Iris pigment epithelial cell (primary cell): Measurements from ENCODE around the gene FADS2.

Experiments used
- DNase-seq: peaks from one replicate; pipeline ENCODE4 v3.0.0-alpha.2; 2011; ENCODE audit warnings: low read depth

Gene FADS2

DNA sequence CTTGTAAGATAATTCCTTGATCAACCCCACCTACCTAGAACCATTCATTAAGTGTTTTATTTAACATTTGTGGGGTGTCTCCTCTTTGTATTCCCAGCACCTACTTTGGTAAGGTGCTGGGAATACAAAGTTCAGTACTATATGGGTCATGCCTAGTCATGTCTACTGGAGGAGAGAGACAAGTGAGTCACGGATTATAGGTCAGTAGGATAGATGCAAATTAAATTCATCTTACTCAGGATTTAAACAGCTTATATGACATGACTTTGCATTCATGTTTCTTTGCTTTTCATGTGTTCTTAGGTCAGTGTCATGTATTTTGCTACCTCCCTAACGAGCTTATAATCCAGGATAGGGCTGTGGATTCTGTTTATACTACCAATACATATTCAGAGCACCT lies 7.9 kb upstream of the FADS2 start:
- DNase-seq = peak; percentile 81

DNA sequence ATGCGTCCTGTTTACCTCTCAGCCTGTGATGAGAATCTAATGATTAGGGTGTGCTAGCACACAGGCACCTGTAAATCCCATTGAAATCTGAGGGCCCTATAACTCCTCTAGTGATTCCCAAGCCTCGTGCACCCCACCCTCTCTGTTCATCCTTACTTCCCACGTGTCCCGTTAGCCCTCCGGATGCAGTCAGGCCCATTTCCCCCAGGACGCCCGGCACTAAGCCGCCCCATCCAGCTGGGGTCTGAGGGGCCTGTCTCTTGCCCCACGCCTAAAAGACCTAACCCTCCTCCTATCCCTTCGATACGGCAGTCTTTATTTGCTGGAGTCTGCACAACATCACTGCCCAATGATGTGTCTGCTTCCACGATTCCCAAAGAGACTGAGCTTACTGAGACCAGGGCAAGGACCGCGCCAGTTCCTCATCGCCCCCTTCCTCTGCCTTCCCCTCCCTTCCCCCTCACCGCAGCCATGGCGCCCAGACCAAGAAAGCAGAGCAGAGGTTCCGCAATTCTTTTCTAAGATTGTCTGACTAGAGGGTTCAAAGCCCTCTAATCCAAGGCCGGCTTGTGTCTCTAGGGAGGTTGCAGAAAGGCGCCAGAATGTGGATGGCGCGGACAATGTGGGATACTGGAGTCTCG lies 1.1 kb upstream of the FADS2 start:
- no peak for DNase-seq

GRCh38 chr11:61828379-61828628 lies 204 bp downstream of the FADS2 start:
- no peak for DNase-seq

GRCh38 chr11:61828629-61829407 lies 718 bp downstream of the FADS2 start:
- peak; percentile 76 for DNase-seq

GRCh38 chr11:61829806-61830205 lies 1.7 kb downstream of the FADS2 start:
- no peak for DNase-seq

DNA sequence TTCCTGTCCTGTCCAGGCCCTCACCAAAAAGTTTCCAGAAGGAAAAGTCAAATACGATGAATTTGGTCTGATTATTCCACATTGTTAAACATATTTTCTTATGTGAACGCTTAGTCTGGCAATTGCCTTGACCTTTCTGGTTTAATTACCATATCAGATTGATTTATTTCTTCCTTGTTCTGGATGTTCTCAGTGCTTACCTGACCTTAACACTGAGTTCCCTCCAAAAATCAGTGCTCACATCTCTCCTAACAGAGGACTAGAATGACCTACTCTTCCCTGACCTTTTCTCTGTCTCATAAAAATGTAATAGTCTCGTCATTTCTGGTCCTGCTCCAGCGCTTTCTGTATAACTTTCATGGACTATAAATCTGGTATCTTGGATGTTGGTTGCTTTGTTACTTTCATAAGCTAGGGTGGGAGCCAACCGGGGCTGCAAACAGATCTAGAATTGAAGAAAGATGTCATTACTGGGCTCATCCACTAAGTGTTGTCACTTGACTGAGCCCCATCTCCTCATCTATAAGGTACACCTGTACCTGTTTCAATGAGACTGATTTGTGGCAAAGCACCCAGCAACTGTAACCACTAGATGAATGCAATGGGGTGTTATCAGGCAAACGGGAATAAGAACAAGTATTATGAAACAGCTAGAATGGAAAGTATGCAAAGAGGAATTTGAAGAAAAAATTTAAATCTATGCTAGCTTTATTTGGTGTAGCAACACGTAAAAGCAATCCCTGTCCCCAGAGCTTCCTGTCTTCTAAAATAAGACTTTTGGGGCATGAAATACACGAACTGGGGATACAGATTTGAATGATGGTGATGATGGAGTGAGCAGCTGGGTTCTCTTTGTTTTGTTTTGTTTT lies 2.4 kb downstream of the FADS2 start:
- peak; percentile 63 for DNase-seq

- no peak for DNase-seq
Observed at GRCh38 chr11:61832207-61832606, 4.1 kb downstream of the FADS2 start.

DNA sequence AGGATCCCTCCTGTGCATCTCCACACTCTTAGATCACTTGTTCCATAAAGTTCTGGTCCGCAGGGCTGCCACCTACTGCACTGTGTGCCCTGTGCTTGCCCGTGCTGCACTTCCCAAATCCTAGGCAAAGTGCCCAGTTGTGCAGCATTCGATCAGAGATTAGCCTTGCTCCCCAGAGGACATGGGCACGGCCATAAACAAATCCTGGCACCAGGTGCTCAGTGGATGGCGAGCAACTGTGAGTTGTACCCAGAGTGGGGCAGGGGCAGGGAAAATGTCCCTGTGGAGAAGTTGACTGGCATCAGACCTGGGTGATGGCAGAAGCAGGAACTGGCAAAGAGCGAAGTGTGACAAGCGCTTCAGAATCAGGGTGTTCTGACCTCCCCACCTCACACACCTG lies 4.7 kb downstream of the FADS2 start:
- DNase-seq = no peak

DNA sequence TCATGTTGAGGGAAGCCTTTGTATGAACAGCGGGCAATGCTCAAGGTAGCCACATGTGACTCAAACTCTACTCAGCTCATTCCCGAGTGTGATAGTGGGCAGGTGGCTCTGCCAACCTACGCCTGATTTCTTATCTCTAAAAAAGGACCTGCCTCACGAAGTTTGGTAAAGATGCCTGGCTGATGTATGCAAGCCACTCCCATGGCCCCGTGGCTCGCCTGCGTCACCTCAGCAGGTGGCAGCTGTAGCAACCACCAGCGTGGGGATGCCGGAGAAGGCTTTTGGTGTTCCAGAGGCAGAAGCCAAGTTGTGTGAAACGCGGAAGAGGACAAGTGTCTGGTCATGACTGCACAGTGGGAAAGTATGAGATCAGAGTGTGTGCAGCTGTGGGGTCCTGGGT lies 5.4 kb downstream of the FADS2 start:
- DNase-seq = no peak

DNA sequence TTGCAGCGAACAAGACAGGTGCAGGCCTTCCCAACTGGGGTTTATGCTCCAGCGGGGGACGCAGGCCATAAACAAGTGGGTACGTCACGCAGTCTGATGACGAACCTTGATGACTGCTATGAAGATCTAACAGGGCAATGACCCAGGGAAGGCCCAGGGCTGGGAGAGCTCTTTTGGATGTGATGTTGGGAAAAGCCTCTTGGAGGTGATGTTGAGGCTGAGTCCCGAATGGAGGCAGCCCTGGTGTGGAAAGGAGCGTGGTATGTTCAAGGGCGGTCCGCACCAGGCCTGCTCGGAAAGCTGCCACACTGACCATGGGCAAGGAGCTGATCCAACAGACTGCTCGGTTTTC lies 5.8 kb downstream of the FADS2 start:
- DNase-seq = no peak

DNA sequence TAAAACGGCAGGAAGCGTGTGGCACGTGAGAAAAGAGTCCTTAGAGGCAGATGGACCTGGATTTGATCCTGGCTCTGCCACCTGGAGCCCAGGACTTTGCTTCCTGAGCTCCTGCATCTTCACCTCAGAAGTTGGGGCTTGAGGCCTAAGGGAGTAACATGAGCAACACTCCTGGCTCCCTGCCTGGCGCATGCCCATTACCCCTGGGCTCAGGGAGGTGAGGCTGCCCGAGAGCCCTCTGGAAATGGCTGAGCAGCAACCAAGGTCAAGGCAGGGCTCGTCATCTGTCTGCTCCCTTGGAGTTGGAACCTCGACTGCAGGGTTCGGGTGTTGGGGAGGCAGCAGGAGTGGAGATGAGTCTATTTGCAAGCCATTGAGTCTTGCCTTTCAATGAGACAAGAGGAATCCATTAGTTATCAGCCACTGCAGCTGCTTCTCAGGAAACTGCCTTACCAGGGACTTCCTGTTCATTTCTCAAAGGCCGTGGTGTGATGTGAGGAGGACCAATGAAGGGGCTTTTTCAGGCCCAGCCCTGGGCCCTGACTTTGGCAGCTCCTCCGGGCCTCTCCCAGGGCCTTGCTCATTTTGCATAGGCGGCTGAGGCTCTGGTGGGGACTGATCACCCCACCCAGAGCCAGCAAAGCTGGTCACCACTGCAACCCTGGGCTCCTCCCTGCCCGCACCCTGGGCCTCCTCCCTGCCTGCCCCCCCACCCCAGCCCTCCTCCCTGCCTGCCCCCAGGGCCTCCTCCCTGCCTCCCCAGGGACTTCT lies 6.4 kb downstream of the FADS2 start:
- peak; percentile 81 for DNase-seq

DNA sequence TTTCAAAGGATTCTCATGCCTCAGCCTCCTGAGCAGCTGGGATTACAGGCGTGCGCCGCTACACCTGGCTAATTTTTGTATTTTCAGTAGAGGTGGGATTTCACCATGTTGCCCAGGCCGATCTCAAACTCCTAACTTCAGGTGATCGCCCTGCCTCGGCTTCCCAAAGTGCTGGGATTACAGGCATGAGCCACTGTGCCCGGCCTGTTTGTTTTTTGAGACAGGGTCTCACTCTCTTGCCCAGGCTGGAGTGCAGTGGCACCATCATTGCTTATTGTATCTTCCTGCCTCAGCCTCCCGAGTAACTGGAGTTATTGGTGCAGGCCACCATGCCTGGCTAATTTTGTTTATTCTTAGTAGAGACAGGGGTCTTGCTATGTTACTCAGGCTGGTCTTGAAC lies 8.1 kb downstream of the FADS2 start:
- DNase-seq = no peak

DNA sequence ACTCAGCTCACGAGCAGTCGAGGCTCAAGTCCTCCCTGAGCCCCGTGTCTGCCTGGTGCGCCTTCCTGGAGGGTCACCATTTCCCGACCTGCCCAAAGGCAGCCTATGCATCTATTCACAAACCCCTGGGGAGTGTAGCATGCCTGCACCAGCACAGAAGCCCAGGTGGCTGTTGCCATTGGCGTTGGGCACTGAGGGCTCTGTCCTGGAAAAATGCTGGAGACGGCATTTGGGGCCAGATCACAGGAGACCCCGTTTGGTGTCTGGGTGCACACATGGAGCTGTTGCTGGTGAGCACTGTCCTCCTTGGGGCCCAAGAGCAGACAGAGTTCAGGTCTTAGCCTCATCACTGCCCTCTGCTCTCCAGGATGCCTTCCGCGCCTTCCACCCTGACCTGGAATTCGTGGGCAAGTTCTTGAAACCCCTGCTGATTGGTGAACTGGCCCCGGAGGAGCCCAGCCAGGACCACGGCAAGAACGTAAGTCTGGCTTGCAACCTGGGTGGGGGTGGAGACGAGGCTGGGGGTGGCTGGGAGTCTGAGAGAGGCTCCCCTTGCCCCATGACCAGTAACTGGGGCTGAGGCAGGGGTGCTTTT lies 9.4 kb downstream of the FADS2 start:
- no peak for DNase-seq

- no peak for DNase-seq
Observed at GRCh38 chr11:61838501-61838900, 10.4 kb downstream of the FADS2 start.

DNA sequence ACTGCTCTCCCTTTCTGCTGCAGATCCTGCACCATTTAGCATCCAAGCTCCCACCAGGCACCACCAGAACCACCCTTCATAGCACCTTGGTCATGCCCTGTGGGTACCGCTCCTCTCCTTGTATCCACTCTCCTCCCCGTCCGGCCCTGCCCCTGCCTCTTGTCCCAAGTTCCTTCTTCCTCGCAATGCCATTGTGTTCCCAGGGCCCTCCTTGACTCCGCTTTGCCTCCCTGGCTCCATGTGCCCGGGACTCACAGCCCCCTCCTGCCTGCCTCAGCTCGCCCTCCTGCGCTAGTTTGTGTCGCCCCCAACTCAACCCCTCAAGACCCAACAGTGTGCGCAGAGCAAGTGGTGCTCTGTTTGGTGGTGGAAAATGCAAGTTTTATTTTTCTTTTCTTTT lies 10.8 kb downstream of the FADS2 start:
- no peak for DNase-seq

GRCh38 chr11:61839742-61840141 lies 11.6 kb downstream of the FADS2 start:
- no peak for DNase-seq

GRCh38 chr11:61840371-61840770 lies 12.3 kb downstream of the FADS2 start:
- DNase-seq = no peak

- DNase-seq = no peak
Observed at GRCh38 chr11:61841636-61842527, 13.8 kb downstream of the FADS2 start.

DNA sequence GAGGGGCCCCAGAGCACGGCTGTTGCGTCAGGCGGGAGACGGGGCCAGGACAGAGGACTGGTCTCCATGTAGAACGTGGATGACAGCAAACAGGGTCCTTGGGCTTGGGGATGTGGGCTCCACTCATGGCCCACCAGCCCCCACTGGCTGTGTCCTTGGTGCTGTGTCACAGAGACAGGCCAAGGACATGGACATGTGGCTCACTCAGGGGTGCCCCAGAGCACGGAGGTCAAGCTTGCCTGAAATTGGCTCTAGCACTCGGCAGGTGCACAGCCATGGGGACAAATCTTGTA lies 14.4 kb downstream of the FADS2 start:
- no peak for DNase-seq

- DNase-seq = no peak
Observed at GRCh38 chr11:61844909-61845565, 16.9 kb downstream of the FADS2 start.
